ENCODE measurements around the gene NOL4L. TPM values are rescaled to one million over a fixed set of nuclear protein-coding genes. Genes with fewer than 3 reads are reported as not detected.

The NOL4L gene
- total and polyA plus RNA-seq, 2 donors (not counting 3 experiments of a cell fraction or from before 2014, with no cell fraction given): 55.2 to 79.6 TPM

GRCh38 chr20:32512047-32512385 lies 73.1 kb downstream of the NOL4L start:
- intact Hi-C loops (cut with micrococcal nuclease) (no loop called here), dilution Hi-C loops (cut with MboI; ENCODE audit: extremely low pct_ligation_motif_present, low sequenced_read_pairs) (no loop called here)
- Histone ChIP-seq H3K36me3 (ENCODE audit: control insufficient read depth in 2 of 2, extremely low read depth in 1 of 2, insufficient read depth in 2 of 2, low read length in 2 of 2) (no peaks in the 10 kb centered on the region), H4K20me1 (replicated peaks; ENCODE audit: control insufficient read depth, extremely low read depth, insufficient read depth, low read length) (no peaks in the 10 kb centered on the region), H3K9me3 (replicated peaks; ENCODE audit: control insufficient read depth, insufficient read depth, low read length) (no peaks in the 10 kb centered on the region), H3K4me1 (ENCODE audit: control insufficient read depth, extremely low read depth, insufficient read depth, low read length) (peaks cover 33% of the 10 kb centered on the region), H2AFZ (ENCODE audit: low read depth, low read length) (no peak overlapping the region), H3K4me2 (ENCODE audit: insufficient read depth, low read length) (no peak overlapping the region), H3K9me1 (replicated peaks; ENCODE audit: control insufficient read depth, extremely low read depth, insufficient read depth, low read length) (no peaks in the 10 kb centered on the region), H3K27ac (ENCODE audit: insufficient read depth, low read depth, low read length) (no peak overlapping the region), H3K79me2 (ENCODE audit: control insufficient read depth, insufficient read depth, low read length) (no peaks in the 10 kb centered on the region), H3K27me3 (ENCODE audit: control insufficient read depth in 2 of 2, insufficient read depth in 2 of 2, low read length in 2 of 2) (no peaks in the 10 kb centered on the region), H3K9ac (replicated peaks; ENCODE audit: extremely low read depth, insufficient read depth, low read length) (no peak overlapping the region), H3K4me3 (replicated peaks in 1 of 3; ENCODE audit: insufficient read depth in 1 of 3, low read depth in 1 of 3, low read length in 3 of 3) (no peak overlapping the region)
- BruUV-seq (replicated peaks): no TSS peak
- no peak for DNase-seq (ENCODE audit: low read depth, low spot score)
- CTCF ChIA-PET: interaction anchor here (1.2 kb wide), 1 partner anchor 14 kb away, joined by 4 read pairs; no protein-coding TSS in a partner anchor
- TF ChIP-seq EZH2 (IDR thresholded peaks at IDR 0.05; ENCODE audit: borderline replicate concordance, low read depth, low read length, severe bottlenecking): no peak
- no peak for TF ChIP-seq GATA2 (IDR thresholded peaks at IDR 0.05; ENCODE audit: insufficient read depth, insufficient read length, low read depth, low read length)
- no peak for TF ChIP-seq POLR2A (IDR thresholded peaks at IDR 0.05; ENCODE audit: low read depth, low read length)
- TF ChIP-seq MYC (IDR thresholded peaks at IDR 0.05; ENCODE audit: low read depth, low read length): no peak
- no peak for TF ChIP-seq MAX (IDR thresholded peaks at IDR 0.05; ENCODE audit: insufficient read depth, insufficient read length)
- TF ChIP-seq JUN (IDR thresholded peaks at IDR 0.05; ENCODE audit: borderline replicate concordance, insufficient read depth, insufficient read length, low read depth): no peak
- no peak for TF ChIP-seq CTCF (IDR thresholded peaks at IDR 0.05; ENCODE audit: extremely low read depth in 1 of 2, insufficient read depth in 1 of 2, low read depth in 1 of 2, low read length in 2 of 2)
- no peak for TF ChIP-seq FOS (IDR thresholded peaks at IDR 0.05; ENCODE audit: borderline replicate concordance, insufficient read depth, low read length)
- no peak for TF ChIP-seq POLR2AphosphoS5 (IDR thresholded peaks at IDR 0.05; ENCODE audit: insufficient read depth, low read depth, low read length)
- POLR2A ChIA-PET: no interaction called here
- no peak for FAIRE-seq

Data from endothelial cell of umbilical vein (primary cell).